HG03520 (cell line): ENCODE measurements around the gene CCDC92.

ENCODE experiments used
- ATAC-seq: cut with Tn5 transposase; IDR thresholded peaks from one replicate; pipeline ENCODE4 v1.9.1; 2021; ENCODE audit warnings: mild to moderate bottlenecking, moderate library complexity; ENCODE audit not compliant: unreplicated experiment

CCDC92 gene

DNA sequence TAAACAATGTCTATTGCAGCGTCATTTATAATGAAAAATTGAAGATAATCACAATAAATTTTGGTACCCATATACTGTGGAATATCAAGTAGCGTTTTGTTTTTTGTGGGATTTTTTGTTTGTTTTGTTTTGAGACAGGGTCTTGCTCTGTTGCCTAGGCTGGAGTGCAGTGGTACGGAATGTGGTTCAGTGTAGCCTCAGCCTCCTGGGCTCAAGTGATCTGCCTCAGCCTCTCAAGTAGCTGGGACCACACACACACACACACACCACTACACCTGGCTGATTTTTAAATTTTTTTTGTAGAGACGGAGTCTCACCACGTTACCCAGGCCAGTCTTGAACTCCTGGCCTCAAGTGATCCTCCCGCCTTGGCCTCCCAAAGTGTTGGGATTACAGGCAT, 6.9 kb upstream of the CCDC92 start:
- ATAC-seq = no peak

DNA sequence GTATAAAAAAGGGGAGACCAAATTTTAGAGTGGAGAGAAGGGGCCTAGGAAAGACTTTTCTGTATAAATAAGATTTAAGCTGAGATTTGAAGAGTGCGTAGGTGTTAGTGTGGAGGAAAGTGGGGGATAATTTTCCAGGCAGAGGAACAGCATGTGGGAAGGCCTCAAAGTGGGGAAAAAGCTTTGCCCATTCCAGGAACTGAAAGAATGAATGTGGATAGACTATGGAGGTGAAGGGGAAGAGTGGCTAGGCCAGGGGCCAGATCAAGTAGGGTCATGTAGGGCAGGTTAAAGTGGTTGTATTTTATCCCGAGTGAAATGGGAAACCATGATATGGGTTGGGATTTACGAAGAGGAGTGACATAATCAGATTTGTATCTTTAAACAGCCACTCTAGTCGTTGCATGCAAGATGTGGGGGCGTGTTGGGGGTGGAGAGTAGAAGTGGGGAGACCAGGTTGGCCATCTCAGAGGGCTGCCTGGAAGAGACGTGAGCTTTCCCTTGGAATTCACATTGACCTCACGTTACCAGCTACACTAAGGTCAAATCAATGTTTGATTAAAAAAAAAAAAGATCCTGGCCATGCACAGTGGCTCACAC, 3.7 kb upstream of the CCDC92 start:
- no peak for ATAC-seq

DNA sequence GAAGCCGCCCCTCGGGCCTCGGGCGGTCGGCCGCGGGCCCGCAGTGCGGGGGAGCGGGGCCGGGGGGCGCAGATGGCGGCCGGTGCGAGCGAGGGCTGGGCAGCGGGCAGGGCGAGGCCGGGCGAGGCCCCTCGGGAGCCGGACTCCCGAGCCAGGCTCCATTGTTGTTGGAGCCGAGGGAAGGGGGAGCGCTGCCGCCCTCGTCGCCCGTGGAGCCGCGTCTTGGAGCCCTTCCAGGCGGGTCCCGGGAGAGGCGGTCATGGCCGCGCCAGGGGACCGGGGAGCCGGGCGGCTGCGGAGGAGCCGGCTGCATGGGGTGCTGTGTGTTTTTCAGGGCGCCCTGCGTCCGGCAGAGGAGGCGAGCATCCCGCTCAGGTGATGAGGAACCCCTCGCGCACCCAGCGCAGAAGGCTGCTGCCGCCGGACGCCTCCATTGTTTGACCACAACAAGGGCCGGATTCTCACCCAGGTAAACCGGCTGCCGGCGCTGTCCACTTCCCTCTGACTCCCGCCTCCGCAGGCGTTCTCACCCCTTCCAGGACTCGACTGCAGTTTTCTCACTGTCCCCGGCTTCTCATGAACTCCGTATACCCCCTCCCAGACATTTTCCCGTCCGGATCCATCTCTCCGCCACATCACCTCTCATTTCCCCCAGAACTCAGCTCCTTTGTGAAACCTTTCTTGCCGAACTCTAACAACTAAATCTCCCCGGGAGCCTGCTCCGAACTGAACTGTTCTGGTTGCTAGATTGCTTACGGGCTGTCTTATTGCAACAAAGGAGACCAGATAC, 1.1 kb upstream of the CCDC92 start:
- ATAC-seq = peak; percentile 11

DNA sequence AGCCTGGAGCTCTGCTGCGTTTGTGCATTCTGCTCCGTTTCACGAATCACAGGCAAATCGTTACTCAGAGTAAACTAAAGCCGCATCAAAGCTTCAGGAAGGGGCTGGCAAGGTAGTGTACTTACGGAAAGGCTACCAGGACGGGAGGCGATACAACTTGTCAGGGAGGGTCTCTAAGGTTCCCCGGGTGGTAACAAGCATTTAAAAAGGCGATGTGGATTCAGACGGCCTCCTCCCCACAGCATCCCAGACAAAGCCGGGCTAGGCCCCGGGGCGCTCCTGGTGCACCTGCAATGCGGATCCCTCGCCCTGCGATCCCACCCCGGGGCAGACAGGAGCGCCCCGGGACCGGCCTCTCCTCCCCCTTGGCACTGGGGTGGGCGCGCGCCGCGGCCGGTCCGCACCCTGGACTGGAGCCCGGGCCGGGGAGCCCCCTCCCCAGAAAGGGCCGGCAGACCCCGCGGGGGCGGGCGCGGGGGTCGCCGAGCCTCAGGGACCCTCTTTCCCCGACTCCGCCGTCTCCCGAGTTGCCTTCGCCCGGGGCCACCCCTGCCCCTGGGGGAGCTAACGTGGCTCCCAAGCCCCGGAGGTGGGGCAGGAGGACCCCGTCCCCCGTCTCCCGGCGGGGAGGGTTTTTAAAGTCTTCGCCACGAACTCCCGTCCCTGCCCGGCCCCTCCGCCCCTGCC, 718 bp downstream of the CCDC92 start:
- peak; percentile 12 for ATAC-seq

DNA sequence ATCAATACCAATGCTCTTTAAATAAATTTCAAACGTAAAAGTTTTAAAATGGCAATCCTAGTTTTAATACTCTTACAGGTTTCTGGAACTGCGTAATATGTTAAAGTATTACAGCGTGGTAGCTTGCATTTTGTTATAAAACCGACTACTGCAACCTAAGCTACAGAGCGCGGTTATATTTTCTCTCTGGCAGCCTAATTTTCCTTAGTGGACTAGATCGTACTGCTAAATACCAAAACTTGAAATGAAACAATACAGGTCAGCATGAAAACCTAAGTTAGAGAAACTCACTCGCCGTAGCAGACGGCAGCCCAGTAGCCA, 1.2 kb downstream of the CCDC92 start:
- ATAC-seq = no peak

DNA sequence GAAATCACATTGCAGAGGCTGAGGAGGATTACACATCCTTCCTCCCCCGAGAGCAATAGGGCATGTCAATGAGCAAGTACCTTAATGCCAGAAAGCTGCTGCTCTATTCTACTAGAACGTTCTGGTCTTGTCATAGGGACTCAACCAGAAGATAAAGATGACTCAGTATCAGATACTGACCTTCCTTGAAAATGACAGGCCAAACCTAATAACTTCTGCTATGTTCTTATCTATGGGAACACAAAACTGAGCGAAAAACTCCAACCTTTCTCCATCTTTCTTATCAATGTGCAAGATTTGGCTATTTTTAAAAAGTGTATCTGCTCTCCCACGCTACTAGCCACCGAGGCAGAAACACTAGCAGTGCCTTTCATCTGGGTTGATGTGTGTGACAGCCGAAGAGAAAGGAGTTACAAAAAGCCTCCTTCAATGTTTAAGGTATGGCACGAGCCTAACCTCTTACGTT, 5.5 kb downstream of the CCDC92 start:
- no peak for ATAC-seq

DNA sequence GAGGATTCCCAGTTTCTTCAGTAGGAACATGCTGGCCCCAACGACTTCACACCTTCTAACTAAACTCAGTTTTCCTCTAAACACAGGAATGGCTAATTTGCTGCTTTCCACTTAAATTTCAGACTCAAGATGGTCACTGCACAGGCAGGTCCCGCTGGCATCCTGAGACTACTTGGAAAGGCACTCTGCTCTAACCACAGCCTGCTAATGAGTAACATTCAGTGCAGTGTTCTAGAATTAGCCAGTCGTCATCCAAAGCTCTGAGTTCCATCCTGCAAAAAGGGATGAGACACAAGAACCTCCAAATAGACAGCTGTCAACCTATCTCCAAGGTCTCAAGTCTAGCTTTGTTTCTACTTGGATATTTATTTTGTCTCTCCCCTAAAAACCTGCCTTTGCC, 6.0 kb downstream of the CCDC92 start:
- no peak for ATAC-seq

DNA sequence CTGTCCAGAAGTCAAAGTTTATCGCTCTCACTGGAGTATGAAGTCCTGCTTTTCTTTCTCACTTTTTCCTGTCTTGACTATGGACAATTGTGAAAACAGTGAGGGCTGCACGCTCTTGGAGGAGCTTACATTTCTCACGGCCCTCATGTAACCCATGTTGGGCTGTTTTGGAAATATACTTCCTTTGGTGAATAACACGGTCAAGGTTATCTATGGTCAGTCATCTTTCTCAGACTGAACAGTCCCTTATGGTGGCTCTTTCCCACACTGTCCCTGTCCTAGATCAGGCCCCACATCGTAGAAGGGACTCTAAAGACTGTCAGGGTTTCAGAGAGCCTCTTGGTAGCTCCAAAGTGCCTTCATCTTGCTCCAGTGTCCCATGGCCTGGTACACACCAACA, 7.2 kb downstream of the CCDC92 start:
- no peak for ATAC-seq

DNA sequence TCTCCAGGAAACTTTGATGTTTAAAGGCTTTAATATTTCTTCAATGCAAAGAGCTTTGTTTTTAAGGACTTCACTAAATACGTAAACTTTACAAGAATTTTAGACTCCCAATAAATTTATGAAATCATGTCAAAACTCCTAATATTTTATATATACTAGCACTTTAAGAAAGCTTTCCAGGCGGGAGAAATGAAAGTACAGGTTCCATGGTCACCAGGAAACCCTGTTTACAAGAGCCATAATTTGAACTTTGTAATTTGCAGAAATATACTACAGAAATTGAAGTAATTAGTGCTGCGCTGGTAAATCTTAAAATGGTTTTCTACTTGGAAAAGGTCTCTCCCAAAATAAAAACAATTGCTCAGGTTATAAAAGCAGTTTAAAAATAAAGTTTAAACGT, 8.8 kb downstream of the CCDC92 start:
- ATAC-seq = no peak

DNA sequence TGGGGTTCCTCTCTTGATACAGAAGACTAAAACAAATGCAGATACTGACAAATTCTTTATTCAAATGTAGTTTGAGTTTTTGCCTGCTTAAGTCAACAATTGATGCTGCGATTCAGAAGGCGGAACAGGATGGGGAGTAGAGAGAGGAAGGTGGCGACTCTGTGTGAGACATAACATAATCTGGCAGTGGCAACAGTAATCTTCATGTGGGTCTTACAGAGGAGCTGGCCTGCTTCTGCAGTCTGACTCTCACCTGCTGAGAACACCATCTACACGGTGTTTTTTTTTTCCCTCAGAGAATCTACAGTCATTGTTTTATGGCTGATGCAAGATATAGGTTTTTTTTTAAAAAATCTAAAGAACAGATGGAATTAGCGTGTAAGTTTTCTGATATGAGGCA, 10.1 kb downstream of the CCDC92 start:
- ATAC-seq = no peak

DNA sequence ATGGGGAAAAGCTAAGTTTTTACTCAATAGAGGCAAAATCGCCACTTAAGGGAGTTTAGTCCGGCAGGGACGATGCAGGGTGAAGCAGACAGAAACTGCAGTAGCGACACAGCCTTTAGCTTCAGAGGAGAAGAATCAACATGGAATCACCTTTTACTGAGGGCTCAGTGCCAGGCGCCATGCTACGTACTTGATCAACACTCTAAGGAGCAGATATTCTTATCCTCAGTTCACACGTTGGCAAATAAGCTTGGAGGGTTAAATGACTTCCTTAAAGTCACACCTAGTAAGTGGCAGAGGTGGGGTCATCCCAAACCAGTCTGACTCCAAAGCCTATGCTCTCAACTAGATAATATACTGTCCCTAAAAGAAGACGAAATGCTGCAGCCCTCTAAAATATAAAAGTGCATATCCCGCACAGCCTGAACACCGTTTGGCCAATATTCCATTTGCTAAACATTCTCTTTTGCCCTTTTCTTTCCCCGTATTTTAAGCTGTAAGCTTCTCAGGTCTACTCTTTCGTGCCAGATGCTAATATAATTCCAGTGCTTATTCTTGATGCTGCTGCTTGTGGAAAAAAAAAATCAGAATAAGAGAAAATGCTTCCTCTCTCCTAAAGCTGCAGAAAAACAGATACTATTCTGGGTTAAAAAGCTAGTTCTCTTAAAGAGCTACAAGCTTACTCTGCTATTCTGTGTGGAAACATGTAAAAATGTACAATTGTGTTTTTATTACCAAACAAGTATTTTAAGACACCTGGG, 10.9 kb downstream of the CCDC92 start:
- ATAC-seq = no peak

DNA sequence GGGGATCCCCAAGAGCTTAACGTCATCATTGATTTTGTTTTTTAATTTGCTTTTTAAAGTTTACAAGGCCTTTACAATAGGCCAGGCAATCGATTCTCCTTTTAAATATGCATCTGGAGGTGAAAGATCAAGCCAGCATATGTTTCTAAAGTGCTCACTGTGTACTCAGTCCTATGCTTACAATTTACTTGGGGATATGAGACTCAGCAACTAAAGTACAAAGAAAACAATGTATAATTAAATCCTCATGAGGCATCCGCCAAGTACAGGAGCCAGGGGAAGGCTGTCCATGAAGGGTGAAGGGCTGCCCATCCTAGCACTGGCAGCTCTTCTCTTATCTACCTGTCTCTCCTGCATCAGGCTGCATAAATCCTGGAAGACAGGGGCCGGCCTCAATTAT, 11.8 kb downstream of the CCDC92 start:
- no peak for ATAC-seq

DNA sequence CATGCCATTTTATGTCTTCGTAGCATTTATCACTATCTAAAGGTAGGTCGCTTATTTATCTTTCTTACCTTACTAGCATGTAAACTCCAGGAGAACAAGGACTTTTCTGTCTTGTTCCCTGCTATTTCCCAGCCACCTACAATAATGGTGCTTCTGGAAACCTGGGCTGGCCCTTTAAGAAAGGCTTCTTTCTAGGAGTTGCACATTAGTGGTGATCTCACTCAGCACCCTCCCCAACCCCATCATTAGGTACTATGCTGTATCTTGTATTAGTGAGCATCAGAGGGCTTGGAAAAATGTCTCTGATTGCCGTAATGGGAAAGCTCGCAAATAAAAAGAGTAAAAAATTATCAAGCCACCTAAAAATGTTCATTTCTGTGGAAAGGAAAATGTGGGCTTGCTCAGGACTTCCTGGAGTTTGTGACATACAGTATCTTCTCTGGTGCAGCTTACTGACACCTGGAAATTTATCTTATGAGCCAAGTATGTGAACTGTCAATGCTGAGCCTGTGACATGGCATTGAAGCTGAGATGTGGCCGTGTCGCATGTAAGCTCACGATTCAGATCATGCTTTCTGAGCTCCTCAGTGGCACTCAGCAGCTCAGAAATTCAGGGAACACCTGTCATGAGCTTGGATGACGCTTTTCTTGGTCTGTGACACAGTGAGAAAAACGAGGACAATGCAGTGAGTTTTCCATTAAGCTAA, 12.4 kb downstream of the CCDC92 start:
- no peak for ATAC-seq

DNA sequence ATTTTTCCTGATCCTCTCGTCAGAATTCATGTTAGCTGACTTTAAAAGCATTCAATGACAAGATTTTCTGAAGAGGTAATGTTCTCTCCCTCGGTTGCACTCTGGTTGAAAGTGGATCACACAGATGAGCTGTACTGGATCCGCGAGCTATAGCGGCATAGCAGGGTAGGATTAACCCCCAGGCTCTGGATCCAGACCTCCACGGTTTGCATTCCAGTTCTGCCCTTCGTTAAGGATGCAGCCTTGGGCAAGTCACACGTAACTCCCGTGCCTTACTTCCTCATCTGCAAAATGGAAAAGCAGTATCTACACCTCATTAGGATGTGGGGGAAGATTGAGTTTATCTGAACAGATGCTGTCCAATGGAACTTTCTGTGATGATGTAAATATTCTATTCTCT, 13.8 kb downstream of the CCDC92 start:
- no peak for ATAC-seq

DNA sequence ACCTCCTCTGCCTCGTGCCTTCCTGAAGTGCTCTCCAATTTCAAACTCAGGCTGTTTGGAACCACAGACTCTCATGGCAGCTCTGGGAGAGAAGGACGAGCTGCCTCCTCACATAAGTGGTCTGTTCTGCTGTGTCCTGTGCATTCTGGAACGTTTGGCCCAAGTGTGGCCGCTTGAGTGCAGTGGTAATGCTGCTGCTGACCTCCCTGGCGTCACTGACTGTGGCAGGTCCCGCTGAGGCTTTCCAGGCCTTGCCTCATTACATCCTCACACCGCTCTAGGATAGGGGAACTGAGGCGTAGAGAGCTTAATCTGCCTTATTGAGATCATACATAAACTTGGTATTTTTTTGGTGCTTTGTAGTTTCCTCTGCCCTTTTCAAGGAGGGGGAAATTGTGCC, 14.2 kb downstream of the CCDC92 start:
- no peak for ATAC-seq

DNA sequence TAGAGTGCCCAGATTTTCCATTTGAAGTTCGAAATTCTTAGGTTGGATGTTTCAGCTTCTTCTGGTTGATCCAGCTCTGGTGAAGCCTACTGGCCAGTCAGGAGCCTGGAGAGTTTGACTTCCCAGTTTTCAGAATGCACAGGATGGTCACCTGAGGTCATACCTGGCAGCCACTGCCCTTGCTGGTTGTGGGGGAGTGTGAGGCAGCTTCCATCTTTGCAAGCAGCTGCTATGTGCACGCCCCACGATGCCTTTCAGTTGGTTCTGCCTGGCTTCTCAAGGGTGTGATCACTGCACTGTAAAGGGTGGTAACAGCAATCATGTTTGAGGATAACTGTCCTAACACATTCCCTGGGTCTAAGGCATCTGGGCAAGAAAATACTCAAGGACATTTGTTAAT, 15.4 kb downstream of the CCDC92 start:
- no peak for ATAC-seq

DNA sequence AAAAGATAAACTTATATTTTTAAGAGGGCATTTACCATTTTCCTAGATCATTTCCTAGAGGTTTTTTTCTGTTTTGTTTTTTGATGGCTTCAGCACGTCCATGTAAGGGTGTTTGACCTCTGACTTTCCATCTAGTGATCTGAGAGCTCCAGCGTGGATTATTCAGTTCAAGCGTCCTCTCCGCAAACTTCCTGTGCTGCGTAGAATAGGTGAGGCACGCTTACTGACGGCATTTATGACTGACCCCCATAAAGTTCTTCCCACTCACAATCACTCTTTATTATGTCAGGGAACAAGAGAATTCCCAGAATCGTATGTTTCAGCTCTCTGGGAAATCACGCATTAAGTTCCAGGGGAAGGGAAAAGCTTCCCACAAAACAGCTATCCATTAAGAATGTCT, 16.4 kb downstream of the CCDC92 start:
- no peak for ATAC-seq

DNA sequence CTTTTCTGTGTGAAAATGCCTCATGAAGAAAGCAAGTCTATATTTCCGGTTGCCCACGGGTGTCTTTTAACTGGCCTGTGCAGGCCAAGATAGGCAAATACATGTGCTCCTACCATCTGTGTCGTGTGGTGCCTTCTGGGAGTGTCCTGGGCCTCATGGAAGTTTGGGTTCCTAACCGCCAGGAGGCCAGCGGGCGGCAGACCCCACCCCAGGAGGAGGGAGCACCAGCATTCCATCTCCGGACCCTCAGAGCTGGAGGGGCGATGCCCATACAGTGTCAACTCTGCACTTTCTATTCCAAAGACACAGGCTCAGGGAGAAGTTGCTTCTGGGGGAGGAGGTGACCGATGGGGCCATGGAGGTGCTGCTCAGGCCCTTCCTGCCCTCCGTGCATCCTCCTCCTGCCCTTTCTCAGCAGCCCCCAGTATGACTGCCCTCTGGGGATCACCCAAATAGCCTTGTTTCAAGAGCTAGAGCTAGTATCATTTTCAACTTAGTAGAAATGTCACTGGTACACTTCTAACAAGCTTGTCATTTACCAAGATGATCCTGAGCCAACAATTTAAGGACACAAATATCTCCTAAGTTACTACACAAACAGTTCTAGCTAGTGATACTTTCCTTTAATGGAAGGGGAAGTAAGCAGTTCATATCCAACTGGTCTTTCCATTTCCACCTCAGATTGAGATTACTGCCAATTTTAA, 17.8 kb downstream of the CCDC92 start:
- no peak for ATAC-seq

DNA sequence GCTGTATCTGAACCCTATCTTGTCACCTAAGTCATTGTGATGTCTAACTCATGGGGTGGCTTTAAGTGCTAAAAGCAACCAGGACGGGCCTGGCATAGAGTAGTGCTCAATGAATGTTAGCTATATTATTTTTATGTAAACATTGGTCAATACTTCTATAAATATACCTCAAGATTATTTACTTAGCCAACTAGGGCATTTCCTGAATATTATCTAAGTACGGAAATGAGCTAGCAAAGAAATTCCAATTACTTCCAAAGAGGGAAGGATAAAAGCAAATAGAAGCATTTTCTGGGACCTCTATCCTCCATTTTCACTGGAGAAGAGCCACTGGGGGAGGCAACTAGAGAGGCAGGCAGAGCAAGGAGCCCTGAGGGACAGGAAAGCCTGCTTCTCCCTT, 20.6 kb downstream of the CCDC92 start:
- no peak for ATAC-seq

DNA sequence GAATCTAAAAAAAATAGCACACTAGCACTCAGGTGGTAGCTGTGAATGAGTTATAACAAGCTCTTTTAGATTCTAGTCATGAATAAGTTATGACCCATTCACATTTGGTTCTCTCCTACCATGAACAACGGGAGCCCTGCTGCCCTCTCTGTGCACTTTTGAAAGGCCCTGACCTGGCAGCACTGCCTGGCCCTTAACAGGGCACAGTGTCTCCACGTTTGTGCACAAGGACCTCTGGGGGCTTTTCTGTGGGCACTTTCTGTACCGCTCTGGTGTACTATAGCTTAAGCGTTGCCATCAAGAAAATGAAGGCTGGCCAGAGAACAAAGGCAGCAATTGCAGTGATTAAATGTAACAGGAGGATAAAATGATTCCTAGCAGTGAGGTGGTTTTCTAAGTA, 21.2 kb downstream of the CCDC92 start:
- no peak for ATAC-seq
